Loucy (cell line): Measurements from ENCODE around the gene SRD5A1.

Experiments
- H2AFZ ChIP-seq: fragments of 200-600 bp; sonication (generic); 2 replicates; pipeline ENCODE4 v1.6.0; 2016; ENCODE audit warnings: antibody characterized with exemption, mild to moderate bottlenecking, low read length, moderate library complexity
- H3F3A ChIP-seq: fragments of 200-600 bp; 2 replicates; pipeline ENCODE4 v1.6.0; 2016; ENCODE audit warnings: antibody characterized with exemption, low read depth, mild to moderate bottlenecking
- H3K27me3 ChIP-seq: fragments of 200-600 bp; sonication (generic); 2 replicates; pipeline ENCODE4 v1.6.1; 2014; ENCODE audit warnings: low read length, mild to moderate bottlenecking; ENCODE audit not compliant: insufficient read depth, poor library complexity, severe bottlenecking
- H3K36me3 ChIP-seq: fragments of 200-600 bp; sonication (generic); 2 replicates; pipeline ENCODE4 v1.6.1; 2016; ENCODE audit warnings: low read length; ENCODE audit not compliant: insufficient read depth
- H3K4me1 ChIP-seq: fragments of 200-600 bp; sonication (generic); 2 replicates; pipeline ENCODE4 v1.5.1; 2014; ENCODE audit warnings: low read length, mild to moderate bottlenecking; ENCODE audit not compliant: insufficient read depth, poor library complexity, severe bottlenecking
- H3K4me2 ChIP-seq: fragments of 200-600 bp; sonication (generic); 2 replicates; pipeline ENCODE4 v1.6.0; 2014; ENCODE audit warnings: antibody characterized with exemption, low read length, low read depth, mild to moderate bottlenecking; ENCODE audit not compliant: poor library complexity, severe bottlenecking
- H3K4me3 ChIP-seq: fragments of 200-600 bp; sonication (generic); 2 replicates; pipeline ENCODE4 v1.5.1; 2014; ENCODE audit warnings: low read length, mild to moderate bottlenecking, mixed read lengths; ENCODE audit not compliant: poor library complexity, severe bottlenecking
- H3K79me2 ChIP-seq: fragments of 200-600 bp; sonication (generic); 2 replicates; pipeline ENCODE4 v1.6.1; 2014; ENCODE audit warnings: low read length; ENCODE audit not compliant: insufficient read depth
- H3K9ac ChIP-seq: fragments of 200-600 bp; sonication (generic); 2 replicates; pipeline ENCODE4 v1.6.0; 2014; ENCODE audit warnings: mild to moderate bottlenecking, low read depth, low read length, moderate library complexity; ENCODE audit not compliant: poor library complexity, severe bottlenecking
- H3K9me2 ChIP-seq: fragments of 200-600 bp; sonication (generic); replicated peaks from 2 replicates; pipeline ENCODE4 v1.6.1; 2016; ENCODE audit warnings: low read depth, low read length, mixed read lengths
- H3K9me3 ChIP-seq: fragments of 200-600 bp; sonication (generic); 2 replicates; pipeline ENCODE4 v1.6.1; 2014; ENCODE audit warnings: mild to moderate bottlenecking, antibody characterized with exemption, low read length, low read depth; ENCODE audit not compliant: insufficient read depth
- H4K20me1 ChIP-seq: fragments of 200-600 bp; sonication (generic); 2 replicates; pipeline ENCODE4 v1.6.0; 2014; ENCODE audit warnings: antibody characterized with exemption, low read length, mild to moderate bottlenecking; ENCODE audit not compliant: insufficient read depth, poor library complexity, severe bottlenecking
- CTCF ChIP-seq: fragments of 200-600 bp; sonication (generic); conservative IDR thresholded peaks from 2 replicates; pipeline ENCODE4 v1.5.1; 2014; ENCODE audit warnings: mild to moderate bottlenecking, antibody characterized with exemption, low read length
- EZH2phosphoT487 ChIP-seq: fragments of 200-600 bp; IDR thresholded peaks from 2 replicates; pipeline ENCODE4 v1.6.1; 2018; ENCODE audit warnings: antibody characterized with exemption, mild to moderate bottlenecking, moderate library complexity, borderline replicate concordance

Gene SRD5A1

GRCh38 chr5:6601816-6602215 lies 31.4 kb upstream of the SRD5A1 start:
- no peak overlapping the region for H2AFZ ChIP-seq
- no peaks in the 10 kb centered on the region for H3K4me1 ChIP-seq
- H3F3A ChIP-seq = no peaks in the 10 kb centered on the region
- no peaks in the 10 kb centered on the region for H3K27me3 ChIP-seq
- no peaks in the 10 kb centered on the region for H3K79me2 ChIP-seq
- no peak overlapping the region for H3K4me2 ChIP-seq
- H3K9me3 ChIP-seq = no peaks in the 10 kb centered on the region
- no peaks in the 10 kb centered on the region for H3K9me2 ChIP-seq
- TF ChIP-seq EZH2phosphoT487 = no peak
- TF ChIP-seq CTCF = no peak
- peaks cover 89% of the 10 kb centered on the region; the same call in 1 of the 2 replicates for H3K36me3 ChIP-seq
- no peaks in the 10 kb centered on the region for H4K20me1 ChIP-seq
- no peak overlapping the region for H3K9ac ChIP-seq
- no peak overlapping the region for H3K4me3 ChIP-seq

GRCh38 chr5:6602441-6602840 lies 30.8 kb upstream of the SRD5A1 start:
- no peak overlapping the region for H3K4me3 ChIP-seq
- H3K27me3 ChIP-seq = no peaks in the 10 kb centered on the region
- H3K36me3 ChIP-seq = peaks cover 92% of the 10 kb centered on the region; the same call in 1 of the 2 replicates
- no peak for TF ChIP-seq CTCF
- no peak for TF ChIP-seq EZH2phosphoT487
- no peaks in the 10 kb centered on the region for H3F3A ChIP-seq
- H4K20me1 ChIP-seq = no peaks in the 10 kb centered on the region
- no peaks in the 10 kb centered on the region for H3K4me1 ChIP-seq
- H3K9me3 ChIP-seq = no peaks in the 10 kb centered on the region
- no peak overlapping the region for H3K9ac ChIP-seq
- no peaks in the 10 kb centered on the region for H3K79me2 ChIP-seq
- no peak overlapping the region for H3K4me2 ChIP-seq
- no peak overlapping the region for H2AFZ ChIP-seq
- H3K9me2 ChIP-seq = no peaks in the 10 kb centered on the region

- Histone ChIP-seq H3K4me3 (no peak overlapping the region), H3F3A (no peaks in the 10 kb centered on the region), H3K27me3 (no peaks in the 10 kb centered on the region), H3K4me2 (no peak overlapping the region), H2AFZ (no peak overlapping the region), H3K36me3 (peaks cover 92% of the 10 kb centered on the region; the same call in 1 of the 2 replicates), H3K9me3 (no peaks in the 10 kb centered on the region), H3K79me2 (no peaks in the 10 kb centered on the region), H3K9ac (no peak overlapping the region), H3K4me1 (no peaks in the 10 kb centered on the region), H4K20me1 (no peaks in the 10 kb centered on the region), H3K9me2 (no peaks in the 10 kb centered on the region)
- TF ChIP-seq EZH2phosphoT487 (no peak), CTCF (no peak)
Observed at GRCh38 chr5:6603643-6604042, 29.6 kb upstream of the SRD5A1 start.
